Mesodermal cell (in vitro differentiated cells): ENCODE data around the gene LUC7L2. TPM values are rescaled to one million over a fixed set of nuclear protein-coding genes. Genes with fewer than 3 reads are reported as not detected.
"Not testable (repeated sequence)": the region's sequence is repeated elsewhere in the genome, so short reads cannot be mapped to it uniquely, and the experiment has no call there.

ENCODE experiments used
- H3K27ac ChIP-seq: 2 replicates; pipeline ENCODE4 v1.7.0; 2013; ENCODE audit warnings: mild to moderate bottlenecking, low read depth, low read length, moderate library complexity; ENCODE audit not compliant: severe bottlenecking
- H3K36me3 ChIP-seq: 2 replicates; pipeline ENCODE4 v1.7.1; 2013; ENCODE audit warnings: mild to moderate bottlenecking, low read length, moderate library complexity; ENCODE audit not compliant: control insufficient read depth, insufficient read depth
- H3K4me1 ChIP-seq: one replicate; pipeline ENCODE4 v1.7.1; 2013; ENCODE audit warnings: mild to moderate bottlenecking, low read length; ENCODE audit not compliant: insufficient read depth, control insufficient read depth, poor library complexity, severe bottlenecking
- H3K4me3 ChIP-seq: 2 replicates; pipeline ENCODE4 v1.7.0; 2013; ENCODE audit warnings: low read length, control low read depth, mild to moderate bottlenecking; ENCODE audit not compliant: insufficient read depth, poor library complexity, severe bottlenecking; ENCODE audit errors: extremely low read depth
- H3K9me3 ChIP-seq: 2 replicates; pipeline ENCODE4 v1.7.1; 2013; ENCODE audit warnings: mild to moderate bottlenecking, low read length, moderate library complexity; ENCODE audit not compliant: control insufficient read depth
- WGBS, 2 experiments: methylation state at CpG; one replicate each; pipeline ENCODE4 v1.1.5; 2013; ENCODE audit warnings: missing lambda C conversion rate in 2 of 2; ENCODE audit not compliant: insufficient coverage in 2 of 2; 5-methylcytosine and 5-hydroxymethylcytosine counted together
- polyA plus RNA-seq, 2 experiments: library from polyadenylated mRNA; stranded (reverse); fragments of 50-300 nt; gene quantifications; one replicate each; pipeline ENCODE4 v1.2.3, GENCODE V29; 2013

LUC7L2 gene, protein sequence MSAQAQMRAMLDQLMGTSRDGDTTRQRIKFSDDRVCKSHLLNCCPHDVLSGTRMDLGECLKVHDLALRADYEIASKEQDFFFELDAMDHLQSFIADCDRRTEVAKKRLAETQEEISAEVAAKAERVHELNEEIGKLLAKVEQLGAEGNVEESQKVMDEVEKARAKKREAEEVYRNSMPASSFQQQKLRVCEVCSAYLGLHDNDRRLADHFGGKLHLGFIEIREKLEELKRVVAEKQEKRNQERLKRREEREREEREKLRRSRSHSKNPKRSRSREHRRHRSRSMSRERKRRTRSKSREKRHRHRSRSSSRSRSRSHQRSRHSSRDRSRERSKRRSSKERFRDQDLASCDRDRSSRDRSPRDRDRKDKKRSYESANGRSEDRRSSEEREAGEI
- polyA plus RNA-seq (2013, experiment 1 of 2), result 60.0 TPM
- polyA plus RNA-seq (2013, experiment 2 of 2), result 57.4 TPM

DNA sequence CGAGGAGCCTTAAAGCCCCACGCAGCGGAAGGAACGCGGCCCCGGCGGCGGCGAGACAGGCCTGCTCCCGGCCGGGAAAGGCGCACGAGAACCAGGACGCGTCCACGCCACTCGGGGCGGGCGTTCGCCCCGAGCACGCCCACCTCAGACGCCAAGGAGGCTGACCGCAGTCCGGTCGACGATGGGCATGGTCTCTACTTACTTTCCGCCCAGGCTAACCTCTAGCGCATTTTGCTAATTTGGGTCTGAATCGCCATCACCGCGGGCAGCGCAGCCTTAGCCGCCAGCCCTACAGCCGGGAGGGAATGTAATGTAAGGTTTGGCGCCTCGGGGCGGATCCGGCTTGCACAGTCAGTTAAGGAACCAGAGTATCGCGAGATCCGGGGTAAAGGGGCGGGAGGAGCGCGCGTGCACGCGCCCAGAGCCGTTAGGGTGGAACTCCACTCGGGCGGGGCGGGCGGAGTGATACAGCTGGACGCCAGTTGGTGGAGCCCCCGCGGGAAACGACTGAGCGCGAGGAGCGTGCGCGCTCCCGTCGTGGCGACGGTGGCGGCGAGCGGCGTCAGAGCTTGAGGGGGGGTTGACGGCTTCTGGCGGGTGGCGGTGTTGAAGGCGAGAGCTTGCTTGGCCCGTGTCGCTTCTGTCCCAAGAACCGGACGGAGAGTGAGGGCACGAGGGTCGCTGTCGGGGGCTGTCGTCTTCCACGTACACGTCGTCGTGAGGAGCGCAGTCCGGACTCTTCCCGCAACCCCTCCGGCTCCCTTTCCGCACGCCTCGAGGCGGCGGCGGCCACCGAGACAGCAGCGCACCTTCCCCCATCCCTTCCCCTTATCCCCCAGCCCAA lies at the start of gene LUC7L2:
Gene LUC7L2 (plus strand): TSS at position 529 of the 844 bp plus-strand sequence. CDS start 368 bp downstream, outside the sequence.
- Histone ChIP-seq H3K27ac (peak within 1 kb of the TSS; percentile 96), H3K4me1 (peaks cover 10% of the 10 kb centered on the region), H3K4me3 (peak within 1 kb of the TSS; percentile 85), H3K36me3 (peaks cover 18% of the 10 kb centered on the region), H3K9me3 (no peaks in the 10 kb centered on the region)
- WGBS, 2 experiments, result 0 to 1% methylated on average over 74 to 92 of the region's 98 CpGs

GRCh38 chr7:139317939-139318505 lies 41.7 kb upstream of the LUC7L2 start:
- Histone ChIP-seq H3K4me3 (no peak overlapping the region), H3K27ac (no peak overlapping the region), H3K4me1 (no peaks in the 10 kb centered on the region), H3K9me3 (no peaks in the 10 kb centered on the region), H3K36me3 (no peaks in the 10 kb centered on the region)
- 93 to 96% methylated on average over 4 of the region's 5 CpGs for WGBS, 2 experiments

- H3K4me1 ChIP-seq, result no peaks in the 10 kb centered on the region
- no peaks in the 10 kb centered on the region for H3K9me3 ChIP-seq
- H3K36me3 ChIP-seq, result no peaks in the 10 kb centered on the region
- no peak overlapping the region for H3K4me3 ChIP-seq
- WGBS, 2 experiments, result 89 to 93% methylated on average over 9 of the region's 11 CpGs
- no peak overlapping the region for H3K27ac ChIP-seq
These were observed 38.5 kb upstream of the LUC7L2 start for GRCh38 chr7:139321071-139321745.

GRCh38 chr7:139324709-139325108 lies 35.0 kb upstream of the LUC7L2 start:
- H3K27ac ChIP-seq, H3K36me3 ChIP-seq, H3K9me3 ChIP-seq, H3K4me1 ChIP-seq, H3K4me3 ChIP-seq: not testable (repeated sequence)
- WGBS, 2 experiments, result 91 to 94% methylated on average over 4 to 6 of the region's 11 CpGs

GRCh38 chr7:139328375-139328774 lies 31.3 kb upstream of the LUC7L2 start:
- H3K36me3 ChIP-seq, result no peaks in the 10 kb centered on the region
- H3K9me3 ChIP-seq, result no peaks in the 10 kb centered on the region
- no peaks in the 10 kb centered on the region for H3K4me1 ChIP-seq
- H3K4me3 ChIP-seq, result no peak overlapping the region
- H3K27ac ChIP-seq, result no peak overlapping the region
- 75 to 85% methylated on average over 1 of the region's 2 CpGs for WGBS, 2 experiments

GRCh38 chr7:139329119-139329518 lies 30.6 kb upstream of the LUC7L2 start:
- H3K27ac ChIP-seq, result no peak overlapping the region
- WGBS, 2 experiments, result 75 to 100% methylated on average over 1 of the region's 2 CpGs
- H3K9me3 ChIP-seq, result no peaks in the 10 kb centered on the region
- no peaks in the 10 kb centered on the region for H3K36me3 ChIP-seq
- no peak overlapping the region for H3K4me3 ChIP-seq
- H3K4me1 ChIP-seq, result no peaks in the 10 kb centered on the region

GRCh38 chr7:139330333-139331030 lies 29.2 kb upstream of the LUC7L2 start:
- Histone ChIP-seq H3K4me3 (no peak overlapping the region), H3K4me1 (no peaks in the 10 kb centered on the region), H3K27ac (no peak overlapping the region), H3K9me3 (no peaks in the 10 kb centered on the region), H3K36me3 (no peaks in the 10 kb centered on the region)
- WGBS, 2 experiments, result 63 to 100% methylated on average over 1 to 2 of the region's 3 CpGs

GRCh38 chr7:139332697-139333359 lies 26.9 kb upstream of the LUC7L2 start:
- 88 to 94% methylated on average over 3 to 4 of the region's 5 CpGs for WGBS, 2 experiments

GRCh38 chr7:139333443-139333842 lies 26.3 kb upstream of the LUC7L2 start:
- H3K4me1 ChIP-seq, H3K36me3 ChIP-seq, H3K4me3 ChIP-seq, H3K27ac ChIP-seq, H3K9me3 ChIP-seq: not testable (repeated sequence)
- 85 to 89% methylated on average over 6 of the region's 13 CpGs for WGBS, 2 experiments

More at GRCh38 chr7:139332697-139333359, 26.9 kb upstream of the LUC7L2 start:
- H3K36me3 ChIP-seq, result no peaks in the 10 kb centered on the region
- no peak overlapping the region for H3K27ac ChIP-seq
- H3K4me1 ChIP-seq, result no peaks in the 10 kb centered on the region
- H3K4me3 ChIP-seq, result no peak overlapping the region
- H3K9me3 ChIP-seq, result no peaks in the 10 kb centered on the region
